Activated B cell treated with CpG ODN at 0.5 μM for 24 hours (primary cell): ENCODE measurements around the gene SCP2. TPM values are rescaled to one million over a fixed set of nuclear protein-coding genes. Genes with fewer than 3 reads are reported as not detected.

ENCODE experiments used
- ATAC-seq: fragments of 200-7000 bp; cut with Tn5 transposase; one replicate; pipeline ENCODE4 v1.10.0; 2021; ENCODE audit warnings: low read depth, mild to moderate bottlenecking, moderate library complexity
- CTCF ChIA-PET: fragments of 350-600 bp; sonication (Branson Sonifier 250); formaldehyde crosslinking; loops from one replicate; lab custom pipeline; 2021; ENCODE audit warnings: antibody characterized with exemption; lab: Charles Lee
- POLR2A ChIA-PET: fragments of 350-600 bp; sonication (Branson Sonifier 250); formaldehyde crosslinking; loops from one replicate; lab custom pipeline; 2021; ENCODE audit warnings: antibody characterized with exemption; lab: Charles Lee
- DNase-seq: peaks from one replicate; pipeline ENCODE4 v3.0.0; 2022
- H3K27ac Mint-ChIP-seq: one replicate; pipeline ENCODE4 v1.8.0; 2020; ENCODE audit warnings: mixed read lengths
- H3K27me3 Mint-ChIP-seq: one replicate; pipeline ENCODE4 v1.8.0; 2021; ENCODE audit warnings: mixed read lengths
- H3K36me3 Mint-ChIP-seq: one replicate; pipeline ENCODE4 v1.8.0; 2021; ENCODE audit warnings: low read depth, mixed read lengths
- H3K4me1 Mint-ChIP-seq: one replicate; pipeline ENCODE4 v1.8.0; 2021; ENCODE audit warnings: mixed read lengths
- H3K4me3 Mint-ChIP-seq: one replicate; pipeline ENCODE4 v1.8.0; 2020; ENCODE audit warnings: mild to moderate bottlenecking, mixed read lengths
- H3K9me3 Mint-ChIP-seq: one replicate; pipeline ENCODE4 v1.8.0; 2020; ENCODE audit warnings: mixed read lengths
- CTCF ChIP-seq: fragments of 200-600 bp; IDR thresholded peaks from one replicate; pipeline ENCODE4 v1.8.0; 2022; ENCODE audit warnings: antibody characterized with exemption, mild to moderate bottlenecking
- intact Hi-C: fragments of 100-400 bp; cut with micrococcal nuclease; formaldehyde crosslinking; loops from one replicate; pipeline ENCODE4 v1.15.1; 2024
- total RNA-seq: library from RNA; stranded (reverse); gene quantifications from 2 replicates; pipeline ENCODE4 v1.2.3, GENCODE V29; 2022

SCP2 gene
- total RNA-seq, 1 donor from 2014 or later = 72.2 TPM

GRCh38 chr1:52892424-52893215 lies 34.5 kb upstream of the SCP2 start:
- H3K36me3 Mint-ChIP-seq = peaks cover 18% of the 10 kb centered on the region
- intact Hi-C loops = no loop called here
- DNase-seq (no peak), ATAC-seq (no peak)
- CTCF ChIA-PET = no interaction called here
- no peak overlapping the region for H3K4me3 Mint-ChIP-seq
- no peaks in the 10 kb centered on the region for H3K27me3 Mint-ChIP-seq
- no peaks in the 10 kb centered on the region for H3K9me3 Mint-ChIP-seq
- no peak for TF ChIP-seq CTCF
- H3K27ac Mint-ChIP-seq = no peak overlapping the region
- POLR2A ChIA-PET = no interaction called here
- H3K4me1 Mint-ChIP-seq = no peaks in the 10 kb centered on the region

GRCh38 chr1:52899445-52899894 lies 27.6 kb upstream of the SCP2 start:
- no peak overlapping the region for H3K27ac Mint-ChIP-seq
- DNase-seq (no peak), ATAC-seq (no peak)
- peaks cover 24% of the 10 kb centered on the region for H3K36me3 Mint-ChIP-seq
- CTCF ChIA-PET = no interaction called here
- POLR2A ChIA-PET = no interaction called here
- intact Hi-C loops = no loop called here
- H3K4me1 Mint-ChIP-seq = no peaks in the 10 kb centered on the region
- H3K27me3 Mint-ChIP-seq = no peaks in the 10 kb centered on the region
- no peak overlapping the region for H3K4me3 Mint-ChIP-seq
- TF ChIP-seq CTCF = no peak
- H3K9me3 Mint-ChIP-seq = no peaks in the 10 kb centered on the region

- no peak for TF ChIP-seq CTCF
- ChIA-PET CTCF (no interaction called here), POLR2A (no interaction called here)
- no peaks in the 10 kb centered on the region for H3K4me1 Mint-ChIP-seq
- no peak overlapping the region for H3K27ac Mint-ChIP-seq
- intact Hi-C loops = no loop called here
- no peak overlapping the region for H3K4me3 Mint-ChIP-seq
- no peak for ATAC-seq
- no peaks in the 10 kb centered on the region for H3K27me3 Mint-ChIP-seq
- H3K36me3 Mint-ChIP-seq = peaks cover 22% of the 10 kb centered on the region
- no peaks in the 10 kb centered on the region for H3K9me3 Mint-ChIP-seq
- DNase-seq = no peak
These were observed 26.7 kb upstream of the SCP2 start for GRCh38 chr1:52900402-52900801.

GRCh38 chr1:52901384-52901783 lies 25.7 kb upstream of the SCP2 start:
- Mint-ChIP-seq H3K27ac (no peak overlapping the region), H3K36me3 (peaks cover 17% of the 10 kb centered on the region), H3K4me1 (no peaks in the 10 kb centered on the region), H3K9me3 (no peaks in the 10 kb centered on the region), H3K4me3 (no peak overlapping the region), H3K27me3 (no peaks in the 10 kb centered on the region)
- no peak for TF ChIP-seq CTCF
- DNase-seq = no peak
- no peak for ATAC-seq
- ChIA-PET CTCF (interaction anchor here (0.5 kb wide), 1 partner anchor 277 kb away, joined by 4 read pairs; no protein-coding TSS in a partner anchor), POLR2A (no interaction called here)
- intact Hi-C loops = no loop called here

GRCh38 chr1:52904208-52904926 lies 22.7 kb upstream of the SCP2 start:
- Mint-ChIP-seq H3K36me3 (peaks cover 7% of the 10 kb centered on the region), H3K9me3 (no peaks in the 10 kb centered on the region), H3K4me3 (no peak overlapping the region), H3K27ac (no peak overlapping the region), H3K4me1 (no peaks in the 10 kb centered on the region), H3K27me3 (no peaks in the 10 kb centered on the region)
- ChIA-PET POLR2A (interaction anchor here (1.3 kb wide), 1 partner anchor 18 kb away, joined by 10 read pairs; the partner anchor contains the start of gene ECHDC2), CTCF (no interaction called here)
- DNase-seq (no peak), ATAC-seq (no peak)
- intact Hi-C loops = no loop called here
- no peak for TF ChIP-seq CTCF
